Mesenchymal stem cell (in vitro differentiated cells and primary cell): ENCODE measurements around the gene DCAKD.

Experiments used
- DNase-seq: peaks from one replicate; pipeline ENCODE4 v3.0.0-alpha.2; 2013
- H2AFZ ChIP-seq: one replicate; pipeline ENCODE4 v1.6.1; 2013; ENCODE audit warnings: low read depth, mild to moderate bottlenecking, control low read depth, inconsistent platforms, low read length, moderate library complexity
- H2AK5ac ChIP-seq: 2 replicates; pipeline ENCODE4 v1.6.1; 2013; ENCODE audit warnings: low read length, moderate library complexity, mild to moderate bottlenecking, inconsistent platforms; ENCODE audit not compliant: severe bottlenecking
- H2BK120ac ChIP-seq: one replicate; pipeline ENCODE4 v1.6.1; 2013; ENCODE audit warnings: low read depth, mild to moderate bottlenecking, inconsistent platforms, low read length, moderate library complexity
- H2BK12ac ChIP-seq, 2 experiments: one replicate each; pipeline ENCODE4 v1.6.1; 2013; ENCODE audit warnings: inconsistent platforms in 2 of 2, low read length in 2 of 2, mild to moderate bottlenecking in 2 of 2, moderate library complexity in 2 of 2, control low read depth in 1 of 2
- H2BK15ac ChIP-seq: one replicate; pipeline ENCODE4 v1.6.1; 2013; ENCODE audit warnings: mild to moderate bottlenecking, low read depth, inconsistent platforms; ENCODE audit not compliant: poor library complexity, severe bottlenecking
- H2BK5ac ChIP-seq: 2 replicates; pipeline ENCODE4 v1.6.1; 2013; ENCODE audit warnings: low read depth, mild to moderate bottlenecking, low read length, control low read depth, inconsistent platforms; ENCODE audit not compliant: poor library complexity, severe bottlenecking
- H3K14ac ChIP-seq, 2 experiments: one replicate each; pipeline ENCODE4 v1.6.1; 2013; ENCODE audit warnings: inconsistent platforms in 2 of 2, low read length in 2 of 2, control low read depth in 1 of 2, mild to moderate bottlenecking in 1 of 2, moderate library complexity in 1 of 2
- H3K18ac ChIP-seq, 2 experiments: one replicate each; pipeline ENCODE4 v1.6.1; 2013; ENCODE audit warnings: inconsistent platforms in 2 of 2, low read length in 2 of 2, control low read depth in 1 of 2, low read depth in 1 of 2, mild to moderate bottlenecking in 1 of 2
- H3K23ac ChIP-seq, 2 experiments: one replicate each; pipeline ENCODE4 v1.6.1; 2013; ENCODE audit warnings: inconsistent platforms in 2 of 2, low read length in 2 of 2, mild to moderate bottlenecking in 2 of 2, moderate library complexity in 2 of 2, control low read depth in 1 of 2
- H3K27ac ChIP-seq: 2 replicates; pipeline ENCODE4 v1.5.1; 2013; ENCODE audit warnings: mild to moderate bottlenecking, moderate library complexity, low read length, control low read depth, inconsistent platforms; ENCODE audit not compliant: poor library complexity, severe bottlenecking
- H3K27me3 ChIP-seq, 2 experiments: 2 replicates each; pipeline versions ENCODE4 v1.6.1 to v1.7.0; 2013; ENCODE audit warnings: low read length in 2 of 2, mild to moderate bottlenecking in 2 of 2, moderate library complexity in 2 of 2, control low read depth in 1 of 2, inconsistent platforms in 1 of 2; ENCODE audit not compliant: control insufficient read depth in 1 of 2, insufficient read depth in 1 of 2
- H3K36me3 ChIP-seq, 2 experiments: 2 replicates each; pipeline versions ENCODE4 v1.6.1 to v1.7.0; 2013; ENCODE audit warnings: low read length in 2 of 2, control low read depth in 1 of 2, inconsistent platforms in 1 of 2, low read depth in 1 of 2, mild to moderate bottlenecking in 1 of 2; ENCODE audit not compliant: insufficient read depth in 2 of 2, control insufficient read depth in 1 of 2
- H3K4ac ChIP-seq, 2 experiments: one replicate each; pipeline ENCODE4 v1.6.1; 2013; ENCODE audit warnings: inconsistent platforms in 2 of 2, low read length in 2 of 2, mild to moderate bottlenecking in 2 of 2, moderate library complexity in 2 of 2, control low read depth in 1 of 2, low read depth in 1 of 2
- H3K4me1 ChIP-seq: 2 replicates; pipeline ENCODE4 v1.6.1; 2013; ENCODE audit warnings: low read depth, low read length, control low read depth; ENCODE audit not compliant: control insufficient read depth, insufficient read depth
- H3K4me2 ChIP-seq: 2 replicates; pipeline ENCODE4 v1.6.1; 2013; ENCODE audit warnings: low read length, mild to moderate bottlenecking, inconsistent platforms; ENCODE audit not compliant: poor library complexity, severe bottlenecking
- H3K4me3 ChIP-seq, 2 experiments: 2 replicates each; pipeline versions ENCODE4 v1.5.1 to v1.7.0; 2013; ENCODE audit warnings: low read length in 2 of 2, mild to moderate bottlenecking in 2 of 2, control low read depth in 1 of 2, low read depth in 1 of 2; ENCODE audit not compliant: insufficient read depth in 1 of 2
- H3K79me1 ChIP-seq: replicated peaks from 2 replicates; pipeline ENCODE4 v1.6.1; 2013; ENCODE audit warnings: mild to moderate bottlenecking, control low read depth, low read length, inconsistent platforms; ENCODE audit not compliant: poor library complexity, severe bottlenecking
- H3K9ac ChIP-seq: 2 replicates; pipeline ENCODE4 v1.7.0; 2013; ENCODE audit warnings: mild to moderate bottlenecking, low read length, moderate library complexity
- H3K9me3 ChIP-seq: 2 replicates; pipeline ENCODE4 v1.7.0; 2013; ENCODE audit warnings: mild to moderate bottlenecking, low read length; ENCODE audit not compliant: control insufficient read depth
- H4K8ac ChIP-seq: one replicate; pipeline ENCODE4 v1.6.1; 2013; ENCODE audit warnings: inconsistent platforms, mild to moderate bottlenecking, low read length, moderate library complexity
- H4K91ac ChIP-seq: one replicate; pipeline ENCODE4 v1.6.1; 2013; ENCODE audit warnings: mild to moderate bottlenecking, low read length, inconsistent platforms
- WGBS: methylation state at CpG from one replicate; pipeline ENCODE4 v1.1.7; 2013; ENCODE audit warnings: mixed read lengths; 5-methylcytosine and 5-hydroxymethylcytosine counted together

DCAKD gene

GRCh38 chr17:45067637-45068036 lies 16.2 kb upstream of the DCAKD start:
- no peak overlapping the region for H2BK120ac ChIP-seq
- no peaks in the 10 kb centered on the region for H3K9me3 ChIP-seq
- no peak overlapping the region for H3K14ac ChIP-seq
- H3K79me1 ChIP-seq: peaks cover 3% of the 10 kb centered on the region
- no peak overlapping the region for H2AK5ac ChIP-seq
- no peak overlapping the region for H3K27ac ChIP-seq
- H3K36me3 ChIP-seq: peaks cover 14 to 36% of the 10 kb centered on the region in 2 experiments
- no peak for DNase-seq
- H4K91ac ChIP-seq: no peak overlapping the region
- H2AFZ ChIP-seq: no peak overlapping the region
- no peak overlapping the region for H3K18ac ChIP-seq
- no peak overlapping the region for H3K23ac ChIP-seq
- no peak overlapping the region for H3K4me3 ChIP-seq
- no peak overlapping the region for H2BK15ac ChIP-seq
- H2BK5ac ChIP-seq: no peak overlapping the region
- no peak overlapping the region for H2BK12ac ChIP-seq
- H4K8ac ChIP-seq: no peak overlapping the region
- peaks cover 6% of the 10 kb centered on the region for H3K4me1 ChIP-seq
- WGBS: 83% methylated on average over 2 of the region's 2 CpGs
- no peak overlapping the region for H3K4me2 ChIP-seq
- no peaks in the 10 kb centered on the region for H3K27me3 ChIP-seq
- no peak overlapping the region for H3K4ac ChIP-seq
- H3K9ac ChIP-seq: peak overlapping the region; percentile 1

GRCh38 chr17:45063198-45063597 lies 11.8 kb upstream of the DCAKD start:
- DNase-seq: peak; percentile 47
- H2BK15ac ChIP-seq: no peak overlapping the region
- no peak overlapping the region for H2AFZ ChIP-seq
- H4K91ac ChIP-seq: no peak overlapping the region
- peaks cover 7% of the 10 kb centered on the region for H3K79me1 ChIP-seq
- peaks cover 9% of the 10 kb centered on the region for H3K4me1 ChIP-seq
- no peak overlapping the region for H3K23ac ChIP-seq
- H3K9ac ChIP-seq: peak overlapping the region; percentile 21
- 100% methylated on average over 1 of the region's 1 CpG for WGBS
- peaks cover 0 to 17% of the 10 kb centered on the region in 2 experiments for H3K36me3 ChIP-seq
- no peak overlapping the region for H3K4me2 ChIP-seq
- H3K18ac ChIP-seq: no peak overlapping the region
- H3K14ac ChIP-seq: no peak overlapping the region
- H3K9me3 ChIP-seq: no peaks in the 10 kb centered on the region
- H4K8ac ChIP-seq: no peak overlapping the region
- H2BK12ac ChIP-seq: no peak overlapping the region
- H3K27ac ChIP-seq: no peak overlapping the region
- H2BK5ac ChIP-seq: no peak overlapping the region
- H3K27me3 ChIP-seq: no peaks in the 10 kb centered on the region
- H2AK5ac ChIP-seq: no peak overlapping the region
- no peak overlapping the region for H2BK120ac ChIP-seq
- peak overlapping the region in 1 of 2 experiments; percentile 25 for H3K4me3 ChIP-seq
- H3K4ac ChIP-seq: no peak overlapping the region

- DNase-seq: no peak
- H3K4me1 ChIP-seq: peaks cover 8% of the 10 kb centered on the region
- no peak overlapping the region for H2AFZ ChIP-seq
- H3K27ac ChIP-seq: peak overlapping the region; percentile 93
- H3K27me3 ChIP-seq: no peaks in the 10 kb centered on the region
- no peak overlapping the region for H2BK5ac ChIP-seq
- no peak overlapping the region for H2AK5ac ChIP-seq
- no peak overlapping the region for H3K14ac ChIP-seq
- H3K23ac ChIP-seq: no peak overlapping the region
- peaks cover 0 to 10% of the 10 kb centered on the region in 2 experiments for H3K36me3 ChIP-seq
- H4K91ac ChIP-seq: no peak overlapping the region
- peak overlapping the region; percentile 38 to 96 for H3K4me3 ChIP-seq
- no peak overlapping the region for H2BK15ac ChIP-seq
- H2BK120ac ChIP-seq: no peak overlapping the region
- H3K4me2 ChIP-seq: peak overlapping the region; percentile 67
- H2BK12ac ChIP-seq: no peak overlapping the region
- WGBS: 25% methylated on average over 9 of the region's 15 CpGs
- H3K18ac ChIP-seq: peak overlapping the region in 1 of 2 experiments; percentile 11
- H3K9me3 ChIP-seq: no peaks in the 10 kb centered on the region
- no peak overlapping the region for H4K8ac ChIP-seq
- peak overlapping the region; percentile 98 for H3K9ac ChIP-seq
- no peak overlapping the region for H3K4ac ChIP-seq
- peaks cover 10% of the 10 kb centered on the region for H3K79me1 ChIP-seq
Measured at GRCh38 chr17:45061606-45062205, 10.3 kb upstream of the DCAKD start.

GRCh38 chr17:45060797-45061605 lies 9.6 kb upstream of the DCAKD start, which contains the start of gene NMT1:
Gene NMT1 (plus strand): TSS chr17:45061317. CDS start chr17:45061330, 13 bp downstream.
- Histone ChIP-seq H3K23ac (peak within 1 kb of the TSS in 1 of 2 experiments; percentile 93), H3K9me3 (no peaks in the 10 kb centered on the region), H2BK15ac (no peak within 1 kb of the TSS), H2AK5ac (peak within 1 kb of the TSS; percentile 52), H3K27ac (peak within 1 kb of the TSS; percentile 93), H2BK120ac (no peak within 1 kb of the TSS), H2BK12ac (no peak within 1 kb of the TSS), H3K4ac (peak within 1 kb of the TSS; percentile 49 to 97), H3K36me3 (peaks cover 0 to 10% of the 10 kb centered on the region in 2 experiments), H3K4me2 (peak within 1 kb of the TSS; percentile 80), H3K79me1 (peaks cover 10% of the 10 kb centered on the region), H3K9ac (peak within 1 kb of the TSS; percentile 98), H3K4me3 (peak within 1 kb of the TSS; percentile 79 to 96), H3K27me3 (no peaks in the 10 kb centered on the region), H3K18ac (peak within 1 kb of the TSS; percentile 62 to 100), H4K8ac (peak within 1 kb of the TSS; percentile 86), H2AFZ (peak within 1 kb of the TSS; percentile 86), H2BK5ac (peak within 1 kb of the TSS; percentile 57), H3K14ac (peak within 1 kb of the TSS in 1 of 2 experiments; percentile 99), H4K91ac (peak within 1 kb of the TSS; percentile 48), H3K4me1 (peaks cover 6% of the 10 kb centered on the region)
- DNase-seq: peak; percentile 100
- under 1% methylated on average over 49 of the region's 50 CpGs for WGBS
